Type B pancreatic cell (in vitro differentiated cells): ENCODE data around the gene PPP1R14D. TPM values are rescaled to one million over a fixed set of nuclear protein-coding genes. Genes with fewer than 3 reads are reported as not detected.

Experiments used
- DNase-seq: peaks from one replicate; pipeline ENCODE4 v3.0.0; 2021; ENCODE audit warnings: mixed read lengths; ENCODE audit not compliant: unreplicated experiment; ENCODE audit errors: extremely low spot score
- H3K27ac Mint-ChIP-seq: 2 replicates; pipeline ENCODE4 v1.8.0; 2021; ENCODE audit warnings: mild to moderate bottlenecking, mixed read lengths
- H3K27me3 Mint-ChIP-seq: 2 replicates; pipeline ENCODE4 v1.8.0; 2021; ENCODE audit warnings: mixed read lengths
- H3K36me3 Mint-ChIP-seq: 2 replicates; pipeline ENCODE4 v1.8.0; 2021; ENCODE audit warnings: mixed read lengths
- H3K4me1 Mint-ChIP-seq: one replicate; pipeline ENCODE4 v1.8.0; 2021; ENCODE audit warnings: mixed read lengths; ENCODE audit not compliant: unreplicated experiment
- H3K4me3 Mint-ChIP-seq: 2 replicates; pipeline ENCODE4 v1.8.0; 2021; ENCODE audit warnings: mild to moderate bottlenecking, mixed read lengths
- H3K9me3 Mint-ChIP-seq: 2 replicates; pipeline ENCODE4 v1.8.0; 2021; ENCODE audit warnings: mixed read lengths
- total RNA-seq: library from RNA; stranded (reverse); gene quantifications from 2 replicates; pipeline ENCODE4 v1.2.1, GENCODE V29; 2021; ENCODE audit warnings: low replicate concordance
- TF ChIP-seq, protein P1 (sequence below): fragments of 200-600 bp; sonication (generic); conservative IDR thresholded peaks from 2 replicates; pipeline ENCODE4 v1.5.0; 2021; ENCODE audit warnings: antibody characterized with exemption, mild to moderate bottlenecking

PPP1R14D gene
- total RNA-seq, 1 donor from 2014 or later: 0.70 TPM

DNA sequence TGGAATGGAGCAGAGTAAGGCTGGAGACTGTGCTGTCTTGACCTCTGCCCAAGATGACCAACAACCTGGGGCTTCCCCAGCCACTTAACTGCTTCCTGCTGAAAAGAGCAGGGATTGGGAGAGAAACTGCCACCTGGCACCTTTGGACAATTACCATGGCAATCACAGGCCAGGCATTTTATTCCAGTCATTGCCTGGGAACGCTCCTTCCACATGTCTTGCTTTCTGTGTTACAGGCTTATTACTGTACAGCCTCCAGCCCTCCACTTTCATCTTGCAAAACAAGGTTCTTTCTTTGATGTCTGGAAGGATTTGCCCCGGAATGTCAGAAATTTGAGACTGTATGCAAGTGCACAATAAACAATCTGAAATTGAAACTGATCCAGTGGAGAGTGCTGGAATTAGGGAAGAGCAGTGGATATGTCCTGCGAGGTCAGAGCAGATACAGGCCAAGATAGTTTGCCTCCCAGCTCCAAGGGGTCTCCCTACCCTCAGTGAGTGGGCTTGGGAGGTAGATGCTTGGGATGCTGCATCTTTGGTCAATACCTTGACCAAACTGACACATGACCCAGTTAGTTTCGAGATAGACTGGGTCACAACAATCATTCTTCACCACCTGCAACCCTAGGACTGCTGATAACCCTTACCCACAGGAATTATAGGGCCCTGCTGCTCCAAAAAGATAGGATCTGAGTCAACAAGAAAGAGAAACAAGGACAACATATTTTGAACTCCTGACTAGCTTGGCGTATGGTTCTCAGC lies 2.7 kb downstream of the PPP1R14D start:
- TF ChIP-seq, protein P1, sequence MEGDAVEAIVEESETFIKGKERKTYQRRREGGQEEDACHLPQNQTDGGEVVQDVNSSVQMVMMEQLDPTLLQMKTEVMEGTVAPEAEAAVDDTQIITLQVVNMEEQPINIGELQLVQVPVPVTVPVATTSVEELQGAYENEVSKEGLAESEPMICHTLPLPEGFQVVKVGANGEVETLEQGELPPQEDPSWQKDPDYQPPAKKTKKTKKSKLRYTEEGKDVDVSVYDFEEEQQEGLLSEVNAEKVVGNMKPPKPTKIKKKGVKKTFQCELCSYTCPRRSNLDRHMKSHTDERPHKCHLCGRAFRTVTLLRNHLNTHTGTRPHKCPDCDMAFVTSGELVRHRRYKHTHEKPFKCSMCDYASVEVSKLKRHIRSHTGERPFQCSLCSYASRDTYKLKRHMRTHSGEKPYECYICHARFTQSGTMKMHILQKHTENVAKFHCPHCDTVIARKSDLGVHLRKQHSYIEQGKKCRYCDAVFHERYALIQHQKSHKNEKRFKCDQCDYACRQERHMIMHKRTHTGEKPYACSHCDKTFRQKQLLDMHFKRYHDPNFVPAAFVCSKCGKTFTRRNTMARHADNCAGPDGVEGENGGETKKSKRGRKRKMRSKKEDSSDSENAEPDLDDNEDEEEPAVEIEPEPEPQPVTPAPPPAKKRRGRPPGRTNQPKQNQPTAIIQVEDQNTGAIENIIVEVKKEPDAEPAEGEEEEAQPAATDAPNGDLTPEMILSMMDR: no peak
- no peaks in the 10 kb centered on the region for H3K27me3 Mint-ChIP-seq
- H3K9me3 Mint-ChIP-seq: no peaks in the 10 kb centered on the region
- H3K36me3 Mint-ChIP-seq: no peaks in the 10 kb centered on the region
- peak overlapping the region; percentile 2 for H3K27ac Mint-ChIP-seq
- H3K4me1 Mint-ChIP-seq: peaks cover 7% of the 10 kb centered on the region
- H3K4me3 Mint-ChIP-seq: no peak overlapping the region
- DNase-seq: no peak

DNA sequence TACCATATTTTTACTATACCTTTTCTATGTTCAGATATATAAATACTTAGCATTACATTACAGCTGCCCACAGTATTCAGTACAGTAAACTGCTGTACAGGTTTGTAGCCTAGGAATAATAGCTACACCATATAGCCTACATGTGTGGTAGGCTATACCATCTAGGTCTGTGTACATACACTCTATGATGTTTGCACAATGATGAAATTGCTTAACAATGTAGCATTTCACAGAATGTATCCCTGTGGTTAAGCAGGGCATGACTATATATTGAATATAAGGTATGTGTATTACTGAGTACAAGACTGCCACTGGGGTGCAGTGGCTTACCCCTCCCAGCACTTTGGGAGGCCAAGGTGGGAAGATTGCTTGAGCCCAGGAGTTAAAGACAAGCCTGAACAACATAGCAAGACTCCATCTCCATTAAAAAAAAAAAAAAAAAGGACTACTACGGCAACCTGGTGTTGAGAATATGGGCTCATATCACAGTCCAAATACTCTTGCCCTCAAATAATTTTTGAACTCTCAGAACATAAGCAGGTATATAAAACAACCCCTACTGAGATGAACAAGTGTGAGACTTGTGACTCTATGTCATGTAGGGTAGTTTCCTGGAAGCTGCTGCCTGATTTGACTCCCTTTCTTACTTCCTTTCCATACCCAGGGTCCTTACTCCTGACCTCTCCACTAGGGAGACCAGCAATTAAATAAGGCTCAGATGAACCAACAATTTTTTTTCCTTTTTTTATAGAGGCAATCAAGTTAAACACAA lies 4.8 kb downstream of the PPP1R14D start:
- H3K27me3 Mint-ChIP-seq: no peaks in the 10 kb centered on the region
- no peaks in the 10 kb centered on the region for H3K36me3 Mint-ChIP-seq
- H3K4me3 Mint-ChIP-seq: no peak overlapping the region
- H3K9me3 Mint-ChIP-seq: no peaks in the 10 kb centered on the region
- peaks cover 7% of the 10 kb centered on the region for H3K4me1 Mint-ChIP-seq
- TF ChIP-seq, protein P1: no peak
- H3K27ac Mint-ChIP-seq: peak overlapping the region; percentile 57
- no peak for DNase-seq

- H3K4me3 Mint-ChIP-seq: no peak overlapping the region
- TF ChIP-seq, protein P1: no peak
- no peaks in the 10 kb centered on the region for H3K27me3 Mint-ChIP-seq
- H3K27ac Mint-ChIP-seq: no peak overlapping the region
- H3K36me3 Mint-ChIP-seq: no peaks in the 10 kb centered on the region
- no peaks in the 10 kb centered on the region for H3K9me3 Mint-ChIP-seq
- peaks cover 7% of the 10 kb centered on the region for H3K4me1 Mint-ChIP-seq
- no peak for DNase-seq
These were observed 7.3 kb downstream of the PPP1R14D start for GRCh38 chr15:40821195-40821594.

DNA sequence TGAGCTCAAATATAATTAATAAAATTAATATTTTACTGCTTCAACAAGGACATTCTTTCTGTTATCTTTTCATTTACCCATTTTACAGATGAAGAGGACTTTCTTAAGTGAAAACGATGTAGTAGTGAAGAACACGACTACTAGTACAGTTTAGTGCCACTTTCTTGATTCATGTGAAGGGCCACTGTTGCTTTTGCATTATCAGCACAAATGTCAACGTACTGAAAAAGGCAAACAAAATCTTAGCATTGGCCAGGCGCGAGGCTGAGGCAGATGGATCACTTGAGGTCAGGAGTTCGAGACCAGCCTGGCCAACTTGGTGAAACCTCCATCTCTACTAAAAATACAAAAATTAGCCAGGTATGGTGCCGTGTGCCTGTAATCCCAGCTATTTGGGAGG lies 9.5 kb downstream of the PPP1R14D start:
- H3K27me3 Mint-ChIP-seq: no peaks in the 10 kb centered on the region
- H3K36me3 Mint-ChIP-seq: peaks cover 9% of the 10 kb centered on the region
- no peak for DNase-seq
- H3K9me3 Mint-ChIP-seq: no peaks in the 10 kb centered on the region
- no peak overlapping the region for H3K4me3 Mint-ChIP-seq
- no peaks in the 10 kb centered on the region for H3K4me1 Mint-ChIP-seq
- no peak overlapping the region for H3K27ac Mint-ChIP-seq
- TF ChIP-seq, protein P1: no peak

- Mint-ChIP-seq H3K4me1 (no peaks in the 10 kb centered on the region), H3K9me3 (no peaks in the 10 kb centered on the region), H3K27me3 (no peaks in the 10 kb centered on the region), H3K4me3 (no peak overlapping the region), H3K27ac (no peak overlapping the region), H3K36me3 (peaks cover 9% of the 10 kb centered on the region)
- TF ChIP-seq, protein P1: no peak
- no peak for DNase-seq
These were observed 13.3 kb downstream of the PPP1R14D start for GRCh38 chr15:40815042-40815698.
